ENCODE data around the gene PLIN4.

The PLIN4 gene

GRCh38 chr19:4507150-4507452 lies 11.2 kb downstream of the PLIN4 start:
- Histone ChIP-seq H2BK12ac (ENCODE audit: low read length) (no peak overlapping the region), H3K9ac (ENCODE audit: low read depth, low read length, poor library complexity) (no peak overlapping the region), H2BK15ac (ENCODE audit: low read length) (no peak overlapping the region), H3K27ac (replicated peaks; ENCODE audit: low read length) (no peak overlapping the region), H3K4me2 (ENCODE audit: insufficient read depth, low read length, poor library complexity, severe bottlenecking) (no peak overlapping the region), H3K9me3 (replicated peaks in 1 of 2; ENCODE audit: control insufficient read depth in 2 of 2, insufficient read depth in 1 of 2, low read depth in 1 of 2, low read length in 2 of 2) (no peaks in the 10 kb centered on the region), H2BK5ac (ENCODE audit: low read length) (no peak overlapping the region), H3K36me3 (replicated peaks in 1 of 2; ENCODE audit: control insufficient read depth in 2 of 2, insufficient read depth in 2 of 2, low read length in 2 of 2) (peaks cover 23 to 26% of the 10 kb centered on the region in 2 donors), H3K4ac (ENCODE audit: low read length) (no peak overlapping the region), H4K91ac (ENCODE audit: low read depth, low read length, poor library complexity) (no peak overlapping the region), H3K27me3 (ENCODE audit: control insufficient read depth in 3 of 3, insufficient read depth in 3 of 3, low read depth in 1 of 3, low read length in 3 of 3) (peaks cover 0 to 4% (median 0%) of the 10 kb centered on the region in 3 experiments), H3K23ac (ENCODE audit: low read depth, low read length, poor library complexity) (no peak overlapping the region), H3K14ac (ENCODE audit: low read length) (no peak overlapping the region), H3K18ac (ENCODE audit: low read length) (no peak overlapping the region), H2AFZ (ENCODE audit: low read length) (no peak overlapping the region), H4K8ac (ENCODE audit: low read depth, low read length) (peak overlapping the region; percentile 17), H3K4me3 (ENCODE audit: low read length in 2 of 2) (no peak overlapping the region), H2BK120ac (ENCODE audit: low read depth, low read length) (no peak overlapping the region), H3K79me1 (ENCODE audit: low read depth, low read length) (peaks cover 6% of the 10 kb centered on the region), H3K4me1 (ENCODE audit: control insufficient read depth in 2 of 2, insufficient read depth in 1 of 2, low read depth in 1 of 2, low read length in 2 of 2) (peaks cover 0 to 11% of the 10 kb centered on the region in 2 donors), H2AK5ac (ENCODE audit: low read depth, low read length) (no peak overlapping the region)
- no peak for DNase-seq (ENCODE audit: low spot score)
- no CpG with 5 or more reads among the region's 12 CpGs for WGBS, 2 donors (ENCODE audit: extremely low coverage in 2 of 2, insufficient read length in 2 of 2, insufficient replicate concordance in 1 of 2)

DNA sequence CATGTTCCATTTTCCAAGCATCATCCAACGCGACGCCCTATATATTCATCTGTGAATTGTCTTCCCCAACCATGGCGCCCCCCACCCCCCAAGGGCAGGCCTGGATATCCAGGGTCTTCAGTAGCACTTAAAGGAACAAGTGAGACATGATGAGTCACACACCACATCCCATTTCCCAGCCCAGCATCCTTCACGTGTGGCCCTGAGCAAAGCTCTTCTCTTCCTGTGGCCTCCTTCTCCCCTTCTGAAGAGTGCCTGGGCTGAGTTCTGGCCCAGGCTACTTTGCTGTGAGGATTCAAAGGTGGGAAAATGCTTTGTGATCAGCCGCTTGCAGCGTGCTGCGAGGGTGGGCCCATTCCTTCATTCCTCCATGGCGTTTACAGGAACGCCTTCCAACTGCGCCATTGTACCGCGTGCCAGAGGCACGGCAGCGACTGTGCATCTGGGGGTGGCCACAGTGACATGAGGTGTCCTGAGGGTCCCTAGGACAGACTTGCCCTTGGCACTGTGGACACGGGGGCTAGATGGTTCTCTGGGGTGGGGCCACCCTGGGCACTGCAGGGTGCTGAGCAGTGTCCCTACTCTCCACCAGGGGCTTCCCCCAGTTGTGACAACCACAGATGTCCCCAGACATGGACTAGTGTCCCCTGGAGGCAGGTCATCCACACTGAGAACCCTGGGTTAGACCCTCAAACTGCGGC lies 11.7 kb downstream of the PLIN4 start:
- no peak overlapping the region for H3K27ac ChIP-seq (replicated peaks; ENCODE audit: low read length)
- H2BK120ac ChIP-seq (ENCODE audit: low read depth, low read length): no peak overlapping the region
- no CpG with 5 or more reads among the region's 17 CpGs for WGBS, 2 donors (ENCODE audit: extremely low coverage in 2 of 2, insufficient read length in 2 of 2, insufficient replicate concordance in 1 of 2)

GRCh38 chr19:4505570-4506448 lies 12.5 kb downstream of the PLIN4 start:
- Histone ChIP-seq H2AK5ac (ENCODE audit: low read depth, low read length) (no peak overlapping the region), H3K9me3 (replicated peaks in 1 of 2; ENCODE audit: control insufficient read depth in 2 of 2, insufficient read depth in 1 of 2, low read depth in 1 of 2, low read length in 2 of 2) (no peaks in the 10 kb centered on the region), H2BK120ac (ENCODE audit: low read depth, low read length) (peak overlapping the region; percentile 61), H3K27ac (replicated peaks; ENCODE audit: low read length) (no peak overlapping the region), H2BK15ac (ENCODE audit: low read length) (no peak overlapping the region), H3K4me3 (ENCODE audit: low read length in 2 of 2) (peak overlapping the region in 1 of 2 donors; percentile 10), H3K4me2 (ENCODE audit: insufficient read depth, low read length, poor library complexity, severe bottlenecking) (no peak overlapping the region), H3K9ac (ENCODE audit: low read depth, low read length, poor library complexity) (no peak overlapping the region), H2BK5ac (ENCODE audit: low read length) (peak overlapping the region; percentile 66), H3K23ac (ENCODE audit: low read depth, low read length, poor library complexity) (peak overlapping the region; percentile 85), H3K36me3 (replicated peaks in 1 of 2; ENCODE audit: control insufficient read depth in 2 of 2, insufficient read depth in 2 of 2, low read length in 2 of 2) (peaks cover 31 to 38% of the 10 kb centered on the region in 2 donors), H3K18ac (ENCODE audit: low read length) (no peak overlapping the region), H3K4ac (ENCODE audit: low read length) (no peak overlapping the region), H3K14ac (ENCODE audit: low read length) (no peak overlapping the region), H2AFZ (ENCODE audit: low read length) (no peak overlapping the region), H3K4me1 (ENCODE audit: control insufficient read depth in 2 of 2, insufficient read depth in 1 of 2, low read depth in 1 of 2, low read length in 2 of 2) (peaks cover 0 to 11% of the 10 kb centered on the region in 2 donors), H3K79me1 (ENCODE audit: low read depth, low read length) (peaks cover 6% of the 10 kb centered on the region), H2BK12ac (ENCODE audit: low read length) (no peak overlapping the region), H4K8ac (ENCODE audit: low read depth, low read length) (no peak overlapping the region), H4K91ac (ENCODE audit: low read depth, low read length, poor library complexity) (no peak overlapping the region), H3K27me3 (ENCODE audit: control insufficient read depth in 3 of 3, insufficient read depth in 3 of 3, low read depth in 1 of 3, low read length in 3 of 3) (no peaks in the 10 kb centered on the region)
- DNase-seq (ENCODE audit: low spot score): no peak
- WGBS, 2 donors (ENCODE audit: extremely low coverage in 2 of 2, insufficient read length in 2 of 2, insufficient replicate concordance in 1 of 2): no CpG with 5 or more reads among the region's 34 CpGs

More for the DNA sequence above, 11.7 kb downstream of the PLIN4 start:
- H3K4me2 ChIP-seq (ENCODE audit: insufficient read depth, low read length, poor library complexity, severe bottlenecking): no peak overlapping the region
- H2AK5ac ChIP-seq (ENCODE audit: low read depth, low read length): no peak overlapping the region
- H3K14ac ChIP-seq (ENCODE audit: low read length): no peak overlapping the region
- peak overlapping the region; percentile 17 for H4K8ac ChIP-seq (ENCODE audit: low read depth, low read length)
- no peak overlapping the region for H3K18ac ChIP-seq (ENCODE audit: low read length)
- no peak overlapping the region for H2BK15ac ChIP-seq (ENCODE audit: low read length)
- DNase-seq (ENCODE audit: low spot score): no peak
- peak overlapping the region in 1 of 2 donors; percentile 10 for H3K4me3 ChIP-seq (ENCODE audit: low read length in 2 of 2)
- H3K79me1 ChIP-seq (ENCODE audit: low read depth, low read length): peaks cover 6% of the 10 kb centered on the region
- H3K4ac ChIP-seq (ENCODE audit: low read length): no peak overlapping the region
- no peak overlapping the region for H2AFZ ChIP-seq (ENCODE audit: low read length)
- peaks cover 0 to 11% of the 10 kb centered on the region in 2 donors for H3K4me1 ChIP-seq (ENCODE audit: control insufficient read depth in 2 of 2, insufficient read depth in 1 of 2, low read depth in 1 of 2, low read length in 2 of 2)
- H2BK12ac ChIP-seq (ENCODE audit: low read length): peak overlapping the region; percentile 41
- H3K9me3 ChIP-seq (replicated peaks in 1 of 2; ENCODE audit: control insufficient read depth in 2 of 2, insufficient read depth in 1 of 2, low read depth in 1 of 2, low read length in 2 of 2): no peaks in the 10 kb centered on the region
- H2BK5ac ChIP-seq (ENCODE audit: low read length): peak overlapping the region; percentile 66
- no peak overlapping the region for H3K9ac ChIP-seq (ENCODE audit: low read depth, low read length, poor library complexity)
- no peaks in the 10 kb centered on the region for H3K27me3 ChIP-seq (ENCODE audit: control insufficient read depth in 3 of 3, insufficient read depth in 3 of 3, low read depth in 1 of 3, low read length in 3 of 3)
- peaks cover 25 to 30% of the 10 kb centered on the region in 2 donors for H3K36me3 ChIP-seq (replicated peaks in 1 of 2; ENCODE audit: control insufficient read depth in 2 of 2, insufficient read depth in 2 of 2, low read length in 2 of 2)
- H3K23ac ChIP-seq (ENCODE audit: low read depth, low read length, poor library complexity): no peak overlapping the region
- H4K91ac ChIP-seq (ENCODE audit: low read depth, low read length, poor library complexity): no peak overlapping the region

All from neuronal stem cell (in vitro differentiated cells).